Stimulated activated naive CD8-positive, alpha-beta T cell treated with anti-CD3 and anti-CD28 coated beads, Interleukin-15, amount 100 ng/mL, for 72 hours (primary cell): ENCODE measurements around the gene MVP.

Experiments used
- ATAC-seq: fragments of 150-1000 bp; cut with Tn5 transposase; 2 replicates; pipeline ENCODE4 v1.10.0; 2021; ENCODE audit warnings: mild to moderate bottlenecking, moderate library complexity
- DNase-seq, 2 donors: peaks; one replicate each; pipeline ENCODE4 v3.0.0; 2021 to 2022
- H3K27ac Mint-ChIP-seq, 2 donors: one replicate each; pipeline ENCODE4 v1.8.0; 2022; ENCODE audit warnings: mild to moderate bottlenecking in 2 of 2, mixed read lengths in 2 of 2, moderate library complexity in 2 of 2
- H3K27me3 Mint-ChIP-seq: one replicate; pipeline ENCODE4 v1.8.0; 2022; ENCODE audit warnings: mixed read lengths
- H3K4me1 Mint-ChIP-seq: one replicate; pipeline ENCODE4 v1.8.0; 2022; ENCODE audit warnings: mild to moderate bottlenecking, mixed read lengths
- H3K4me3 Mint-ChIP-seq, 2 donors: one replicate each; pipeline ENCODE4 v1.8.0; 2022; ENCODE audit warnings: mild to moderate bottlenecking in 2 of 2, mixed read lengths in 2 of 2, moderate library complexity in 1 of 2
- H3K9me3 Mint-ChIP-seq, 2 donors: one replicate each; pipeline ENCODE4 v1.8.0; 2022; ENCODE audit warnings: mixed read lengths in 2 of 2

MVP gene

GRCh38 chr16:29841631-29842030 is 21.4 kb downstream of the MVP start:
- H3K27ac Mint-ChIP-seq, result peak overlapping the region in 1 of 2 donors; percentile 34

GRCh38 chr16:29842732-29843346 is 22.6 kb downstream of the MVP start:
- Mint-ChIP-seq H3K27me3 (no peaks in the 10 kb centered on the region), H3K27ac (peak overlapping the region in 1 of 2 donors; percentile 52), H3K4me1 (peaks cover 5% of the 10 kb centered on the region), H3K9me3 (no peaks in the 10 kb centered on the region), H3K4me3 (no peak overlapping the region)
- ATAC-seq, result peak; percentile 54
- DNase-seq, result no peak

More at GRCh38 chr16:29841631-29842030, 21.4 kb downstream of the MVP start:
- no peaks in the 10 kb centered on the region for H3K4me1 Mint-ChIP-seq
- DNase-seq (no peak), ATAC-seq (peak; percentile 23)
- no peaks in the 10 kb centered on the region for H3K27me3 Mint-ChIP-seq
- H3K9me3 Mint-ChIP-seq, result no peaks in the 10 kb centered on the region
- no peak overlapping the region for H3K4me3 Mint-ChIP-seq

GRCh38 chr16:29843931-29844330 is 23.7 kb downstream of the MVP start:
- H3K4me1 Mint-ChIP-seq, result peaks cover 12% of the 10 kb centered on the region
- ATAC-seq (no peak), DNase-seq (no peak)
- H3K4me3 Mint-ChIP-seq, result no peak overlapping the region
- no peaks in the 10 kb centered on the region for H3K27me3 Mint-ChIP-seq
- H3K27ac Mint-ChIP-seq, result no peak overlapping the region
- no peaks in the 10 kb centered on the region for H3K9me3 Mint-ChIP-seq

GRCh38 chr16:29844575-29845331 is 24.5 kb downstream of the MVP start:
- H3K27me3 Mint-ChIP-seq, result no peaks in the 10 kb centered on the region
- H3K27ac Mint-ChIP-seq, result peak overlapping the region in 1 of 2 donors; percentile 85
- H3K4me1 Mint-ChIP-seq, result peaks cover 12% of the 10 kb centered on the region
- H3K4me3 Mint-ChIP-seq, result no peak overlapping the region
- H3K9me3 Mint-ChIP-seq, result no peaks in the 10 kb centered on the region
- DNase-seq, result no peak
- no peak for ATAC-seq

- no peak overlapping the region for H3K4me3 Mint-ChIP-seq
- H3K27ac Mint-ChIP-seq, result no peak overlapping the region
- no peak for ATAC-seq
Observed at GRCh38 chr16:29845656-29846055, 25.4 kb downstream of the MVP start.

GRCh38 chr16:29848420-29849297 is 28.4 kb downstream of the MVP start:
- peak overlapping the region in 1 of 2 donors; percentile 81 for H3K27ac Mint-ChIP-seq
- no peaks in the 10 kb centered on the region for H3K27me3 Mint-ChIP-seq
- peaks cover 17% of the 10 kb centered on the region for H3K4me1 Mint-ChIP-seq
- H3K4me3 Mint-ChIP-seq, result no peak overlapping the region
- ATAC-seq (peak; percentile 96), DNase-seq (peak; percentile 78 to 82)
- H3K9me3 Mint-ChIP-seq, result no peaks in the 10 kb centered on the region

More at GRCh38 chr16:29845656-29846055, 25.4 kb downstream of the MVP start:
- DNase-seq, result no peak
- no peaks in the 10 kb centered on the region for H3K27me3 Mint-ChIP-seq
- H3K9me3 Mint-ChIP-seq, result no peaks in the 10 kb centered on the region
- H3K4me1 Mint-ChIP-seq, result peaks cover 17% of the 10 kb centered on the region

- H3K4me3 Mint-ChIP-seq, result no peak overlapping the region
- no peak for DNase-seq
- H3K9me3 Mint-ChIP-seq, result no peaks in the 10 kb centered on the region
- no peak for ATAC-seq
- no peaks in the 10 kb centered on the region for H3K27me3 Mint-ChIP-seq
- no peak overlapping the region for H3K27ac Mint-ChIP-seq
- peaks cover 18% of the 10 kb centered on the region for H3K4me1 Mint-ChIP-seq
Observed at GRCh38 chr16:29849505-29849904, 29.2 kb downstream of the MVP start.

GRCh38 chr16:29850998-29851397 is 30.7 kb downstream of the MVP start:
- H3K9me3 Mint-ChIP-seq, result no peaks in the 10 kb centered on the region
- no peak for ATAC-seq
- H3K4me3 Mint-ChIP-seq, result no peak overlapping the region
- H3K27me3 Mint-ChIP-seq, result no peaks in the 10 kb centered on the region
- DNase-seq, result no peak
- H3K27ac Mint-ChIP-seq, result no peak overlapping the region
- H3K4me1 Mint-ChIP-seq, result peaks cover 25% of the 10 kb centered on the region

- DNase-seq (no peak), ATAC-seq (no peak)
- no peak overlapping the region for H3K27ac Mint-ChIP-seq
Observed at GRCh38 chr16:29852654-29853053, 32.4 kb downstream of the MVP start.

GRCh38 chr16:29854520-29855100 is 34.3 kb downstream of the MVP start:
- ATAC-seq (no peak), DNase-seq (no peak)
- Mint-ChIP-seq H3K27me3 (no peaks in the 10 kb centered on the region), H3K4me1 (peaks cover 29% of the 10 kb centered on the region), H3K27ac (peak overlapping the region in 1 of 2 donors; percentile 75), H3K9me3 (no peaks in the 10 kb centered on the region), H3K4me3 (no peak overlapping the region)

More at GRCh38 chr16:29852654-29853053, 32.4 kb downstream of the MVP start:
- Mint-ChIP-seq H3K9me3 (no peaks in the 10 kb centered on the region), H3K27me3 (no peaks in the 10 kb centered on the region), H3K4me1 (peaks cover 20% of the 10 kb centered on the region), H3K4me3 (no peak overlapping the region)

GRCh38 chr16:29857133-29857760 is 37.0 kb downstream of the MVP start:
- Mint-ChIP-seq H3K27me3 (no peaks in the 10 kb centered on the region), H3K4me1 (peaks cover 47% of the 10 kb centered on the region), H3K9me3 (no peaks in the 10 kb centered on the region), H3K27ac (peak overlapping the region in 1 of 2 donors; percentile 24), H3K4me3 (no peak overlapping the region)
- no peak for DNase-seq
- no peak for ATAC-seq

- Mint-ChIP-seq H3K4me1 (peaks cover 53% of the 10 kb centered on the region), H3K9me3 (no peaks in the 10 kb centered on the region), H3K4me3 (no peak overlapping the region), H3K27me3 (no peaks in the 10 kb centered on the region), H3K27ac (no peak overlapping the region)
- ATAC-seq (no peak), DNase-seq (no peak)
Observed at GRCh38 chr16:29858149-29858849, 38.0 kb downstream of the MVP start.

- Mint-ChIP-seq H3K27me3 (no peaks in the 10 kb centered on the region), H3K4me3 (no peak overlapping the region), H3K27ac (no peak overlapping the region), H3K4me1 (peaks cover 59% of the 10 kb centered on the region), H3K9me3 (no peaks in the 10 kb centered on the region)
- ATAC-seq (no peak), DNase-seq (no peak)
Observed at GRCh38 chr16:29858974-29859373, 38.7 kb downstream of the MVP start.

GRCh38 chr16:29860218-29860617 is 40.0 kb downstream of the MVP start:
- Mint-ChIP-seq H3K27ac (no peak overlapping the region), H3K4me1 (peaks cover 54% of the 10 kb centered on the region), H3K9me3 (no peaks in the 10 kb centered on the region), H3K4me3 (no peak overlapping the region), H3K27me3 (no peaks in the 10 kb centered on the region)
- DNase-seq, result no peak
- no peak for ATAC-seq
